CD4-positive, alpha-beta T cell (primary cell): ENCODE data around the gene BCO1. TPM values are rescaled to one million over a fixed set of nuclear protein-coding genes. Genes with fewer than 3 reads are reported as not detected.

Experiments used
- ATAC-seq: fragments of 200-7000 bp; cut with Tn5 transposase; one replicate; pipeline ENCODE4 v1.10.0; 2022; ENCODE audit warnings: mild to moderate bottlenecking; ENCODE audit not compliant: poor library complexity
- CTCF ChIA-PET: fragments of 350-600 bp; sonication (Branson Sonifier 250); formaldehyde crosslinking; loops from one replicate; lab custom pipeline; 2021; ENCODE audit warnings: antibody characterized with exemption, inconsistent platforms; lab: Charles Lee
- POLR2A ChIA-PET: fragments of 350-600 bp; sonication (Branson Sonifier 250); formaldehyde crosslinking; loops from one replicate; lab custom pipeline; 2021; ENCODE audit warnings: antibody characterized with exemption, inconsistent platforms; lab: Charles Lee
- DNase-seq, 14 experiments: peaks; one replicate each; pipeline ENCODE4 v3.0.0-alpha.2; 2013 to 2020; ENCODE audit warnings: mixed read lengths in 2 of 14
- H3K27ac ChIP-seq, 2 donors: one replicate each; pipeline versions ENCODE4 v1.5.1 to v1.7.0; 2013; ENCODE audit warnings: low read length in 2 of 2, low read depth in 1 of 2, mild to moderate bottlenecking in 1 of 2
- H3K27me3 ChIP-seq, 2 experiments: 1 replicate in 1 of 2; 2 replicates in 1 of 2; pipeline versions ENCODE4 v1.6.1 to v1.7.0; 2013; ENCODE audit warnings: low read length in 2 of 2, control low read depth in 1 of 2, mild to moderate bottlenecking in 1 of 2, moderate library complexity in 1 of 2; ENCODE audit not compliant: insufficient read depth in 2 of 2, control insufficient read depth in 1 of 2
- H3K36me3 ChIP-seq: one replicate; pipeline ENCODE4 v1.6.1; 2013; ENCODE audit warnings: low read length, control low read depth; ENCODE audit not compliant: insufficient read depth
- H3K4me1 ChIP-seq: one replicate; pipeline ENCODE4 v1.6.1; 2013; ENCODE audit warnings: low read length, control low read depth; ENCODE audit not compliant: insufficient read depth
- H3K4me3 ChIP-seq: one replicate; pipeline ENCODE4 v1.5.1; 2013; ENCODE audit warnings: mild to moderate bottlenecking, low read length, moderate library complexity
- H3K9me3 ChIP-seq, 2 experiments: 1 replicate in 1 of 2; 2 replicates in 1 of 2; pipeline versions ENCODE4 v1.6.1 to v1.7.0; 2013; ENCODE audit warnings: low read length in 2 of 2, mild to moderate bottlenecking in 2 of 2, control low read depth in 1 of 2, moderate library complexity in 1 of 2; ENCODE audit not compliant: control insufficient read depth in 1 of 2, insufficient read depth in 1 of 2
- H3K27ac Mint-ChIP-seq: one replicate; pipeline ENCODE4 v1.8.0; 2020; ENCODE audit warnings: mixed read lengths
- H3K27me3 Mint-ChIP-seq: one replicate; pipeline ENCODE4 v1.8.0; 2021; ENCODE audit warnings: mixed read lengths
- H3K36me3 Mint-ChIP-seq: one replicate; pipeline ENCODE4 v1.8.0; 2021; ENCODE audit warnings: low read depth, mixed read lengths
- H3K4me1 Mint-ChIP-seq: one replicate; pipeline ENCODE4 v1.8.0; 2021; ENCODE audit warnings: low read depth, mixed read lengths
- H3K4me3 Mint-ChIP-seq: one replicate; pipeline ENCODE4 v1.8.0; 2020; ENCODE audit warnings: mild to moderate bottlenecking, mixed read lengths
- H3K9me3 Mint-ChIP-seq: one replicate; pipeline ENCODE4 v1.8.0; 2020; ENCODE audit warnings: mixed read lengths
- CTCF ChIP-seq: fragments of 200-600 bp; IDR thresholded peaks from one replicate; pipeline ENCODE4 v1.8.0; 2022; ENCODE audit warnings: antibody characterized with exemption, mild to moderate bottlenecking
- intact Hi-C, 2 experiments: fragments of 100-400 bp; cut with DNase I in 1 of 2; cut with micrococcal nuclease in 1 of 2; formaldehyde crosslinking; loops; one replicate each; pipeline versions ENCODE4 v1.15.1 to v1.9.0; 2023 to 2025; cut with DNase I, micrococcal nuclease
- total RNA-seq, 174 experiments: library from RNA in 2 of 174; stranded (reverse) in 2 of 174; gene quantifications; one replicate each; pipeline ENCODE4 v1.2.3 and lab custom pipeline; 2021 to 2026

BCO1 gene
- total RNA-seq, 2 experiments from 2014 or later: not detected

- no peak overlapping the region for H3K4me3 ChIP-seq
- no peak overlapping the region for H3K4me3 Mint-ChIP-seq
- DNase-seq: no peak
- no peaks in the 10 kb centered on the region for H3K27me3 ChIP-seq
- no peak overlapping the region for H3K27ac Mint-ChIP-seq
- H3K9me3 Mint-ChIP-seq: no peaks in the 10 kb centered on the region
- ATAC-seq: no peak
- intact Hi-C loops: loop anchor here in 1 of 2 experiments (2.0 kb wide), 1 partner anchor 73 kb away; no protein-coding TSS in a partner anchor
- H3K9me3 ChIP-seq: no peaks in the 10 kb centered on the region
- no peaks in the 10 kb centered on the region for H3K4me1 ChIP-seq
- H3K36me3 ChIP-seq: no peaks in the 10 kb centered on the region
- ChIA-PET CTCF (no interaction called here), POLR2A (interaction anchor here (1.6 kb wide), 1 partner anchor 28 kb away, joined by 5 read pairs; no protein-coding TSS in a partner anchor)
- no peaks in the 10 kb centered on the region for H3K4me1 Mint-ChIP-seq
- no peaks in the 10 kb centered on the region for H3K36me3 Mint-ChIP-seq
- H3K27ac ChIP-seq: no peak overlapping the region
- no peak for TF ChIP-seq CTCF
- no peaks in the 10 kb centered on the region for H3K27me3 Mint-ChIP-seq
Observed at GRCh38 chr16:81286190-81286589, 47.7 kb downstream of the BCO1 start.

DNA sequence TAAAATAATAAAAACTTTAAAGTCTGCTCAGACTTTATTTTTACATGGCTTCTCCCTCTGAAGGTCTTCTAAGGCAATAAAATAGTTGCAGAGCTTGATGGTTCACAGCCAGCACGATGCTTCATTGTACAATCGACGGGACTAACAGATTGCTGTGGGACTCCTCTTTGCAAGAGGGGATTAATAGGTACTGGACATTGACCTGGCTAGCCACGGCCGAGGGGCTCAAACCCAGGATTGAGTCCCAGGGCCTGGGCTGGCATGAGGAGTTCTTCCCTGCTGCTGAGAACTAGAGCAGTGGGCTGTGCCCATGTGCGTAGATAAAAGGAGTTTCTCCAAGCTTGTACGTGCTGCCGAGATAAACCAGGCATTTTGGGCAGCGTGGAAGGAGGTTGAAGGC is 52.6 kb downstream of the BCO1 start:
- ChIA-PET CTCF (no interaction called here), POLR2A (no interaction called here)
- ATAC-seq: no peak
- intact Hi-C loops: no loop called here
- no peaks in the 10 kb centered on the region for H3K4me1 ChIP-seq
- no peaks in the 10 kb centered on the region for H3K9me3 ChIP-seq
- Mint-ChIP-seq H3K27me3 (peaks cover 16% of the 10 kb centered on the region), H3K9me3 (no peaks in the 10 kb centered on the region), H3K36me3 (no peaks in the 10 kb centered on the region), H3K4me3 (no peak overlapping the region), H3K27ac (no peak overlapping the region), H3K4me1 (no peaks in the 10 kb centered on the region)
- no peak for DNase-seq
- no peak overlapping the region for H3K4me3 ChIP-seq
- H3K27me3 ChIP-seq: peaks cover 0 to 9% of the 10 kb centered on the region in 2 experiments
- no peaks in the 10 kb centered on the region for H3K36me3 ChIP-seq
- no peak for TF ChIP-seq CTCF
- no peak overlapping the region for H3K27ac ChIP-seq

GRCh38 chr16:81292936-81293335 is 54.4 kb downstream of the BCO1 start:
- Histone ChIP-seq H3K4me1 (no peaks in the 10 kb centered on the region), H3K4me3 (no peak overlapping the region), H3K27me3 (peaks cover 0 to 9% of the 10 kb centered on the region in 2 experiments), H3K36me3 (no peaks in the 10 kb centered on the region), H3K27ac (no peak overlapping the region), H3K9me3 (no peaks in the 10 kb centered on the region)
- Mint-ChIP-seq H3K4me1 (no peaks in the 10 kb centered on the region), H3K4me3 (no peak overlapping the region), H3K27me3 (peaks cover 19% of the 10 kb centered on the region), H3K27ac (no peak overlapping the region), H3K36me3 (no peaks in the 10 kb centered on the region), H3K9me3 (no peaks in the 10 kb centered on the region)
- no peak for ATAC-seq
- intact Hi-C loops: no loop called here
- ChIA-PET POLR2A (no interaction called here), CTCF (no interaction called here)
- DNase-seq: no peak
- TF ChIP-seq CTCF: no peak
